Ovary (tissue), 3 donors: ENCODE data around the gene TOMM7.
"Not testable (repeated sequence)": the region's sequence is repeated elsewhere in the genome, so short reads cannot be mapped to it uniquely, and the experiment has no call there.

Experiments
- CTCF ChIP-seq, 3 donors: fragments of 450-650 bp in 2 of 3; fragments of 200-600 bp in 1 of 3; IDR thresholded peaks; one replicate each; pipeline versions ENCODE4 v1.5.1 to v1.8.0; 2016 to 2022; ENCODE audit warnings: antibody characterized with exemption in 3 of 3, mild to moderate bottlenecking in 1 of 3
- EP300 ChIP-seq: sonication (generic); formaldehyde crosslinking; IDR thresholded peaks from one replicate; pipeline ENCODE4 v1.6.1; 2017; ENCODE audit warnings: antibody characterized with exemption
- POLR2A ChIP-seq: fragments of 450-650 bp; IDR thresholded peaks from one replicate; pipeline ENCODE4 v1.6.1; 2017; ENCODE audit warnings: antibody characterized with exemption, mild to moderate bottlenecking, moderate library complexity
- donor health status: DM: no; HTN: no; CAD: no.

DNA sequence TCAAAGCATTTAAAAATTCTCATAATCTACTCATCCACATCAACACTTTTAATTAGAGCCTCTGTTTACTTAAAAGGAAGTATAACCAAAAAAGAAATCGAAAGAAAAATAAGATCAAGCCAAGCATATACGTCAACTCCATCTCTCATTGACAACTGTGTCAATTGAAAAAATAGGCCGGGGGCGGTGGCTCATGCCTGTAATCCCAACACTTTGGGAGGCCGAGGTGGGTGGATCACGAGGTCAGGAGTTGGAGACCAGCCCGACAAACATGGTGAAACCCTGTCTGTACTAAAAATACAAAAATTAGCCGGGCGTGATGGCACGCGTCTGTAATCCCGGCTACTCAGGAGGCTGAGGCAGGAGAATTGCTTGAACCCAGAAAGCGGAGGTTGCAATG, 32.0 kb downstream of the TOMM7 start:
- not testable (repeated sequence) for TF ChIP-seq CTCF (IDR thresholded peaks at IDR 0.05); POLR2A; EP300
